Calu3 (cell line): Measurements from ENCODE around the gene SNX11. TPM values are rescaled to one million over a fixed set of nuclear protein-coding genes. Genes with fewer than 3 reads are reported as not detected.

ENCODE experiments used
- BruUV-seq: library from RNA; stranded (reverse); fragments of 400-500 nt; replicated peaks from 2 replicates; lab custom pipeline; 2021; lab: Mats Ljungman, UMichigan
- CTCF ChIA-PET: fragments of 300-600 bp; sonication (Branson Sonifier 250); formaldehyde crosslinking; loops from one replicate; lab custom pipeline; 2022; ENCODE audit warnings: antibody characterized with exemption; lab: Charles Lee
- DNase-seq: peaks from one replicate; pipeline ENCODE4 v3.0.0; 2022
- H3K27ac Mint-ChIP-seq: one replicate; pipeline ENCODE4 v1.8.0; 2022; ENCODE audit warnings: mixed read lengths; ENCODE audit not compliant: unreplicated experiment
- H3K27me3 Mint-ChIP-seq: one replicate; pipeline ENCODE4 v1.8.0; 2022; ENCODE audit warnings: mixed read lengths; ENCODE audit not compliant: unreplicated experiment
- H3K36me3 Mint-ChIP-seq: one replicate; pipeline ENCODE4 v1.8.0; 2022; ENCODE audit warnings: mild to moderate bottlenecking, moderate library complexity, mixed read lengths; ENCODE audit not compliant: insufficient read depth, unreplicated experiment
- H3K4me1 Mint-ChIP-seq: one replicate; pipeline ENCODE4 v1.8.0; 2022; ENCODE audit warnings: mild to moderate bottlenecking, low read depth, mixed read lengths; ENCODE audit not compliant: unreplicated experiment
- H3K4me3 Mint-ChIP-seq: one replicate; pipeline ENCODE4 v1.8.0; 2022; ENCODE audit warnings: mild to moderate bottlenecking, low read depth, moderate library complexity, mixed read lengths; ENCODE audit not compliant: unreplicated experiment
- H3K9me3 Mint-ChIP-seq: one replicate; pipeline ENCODE4 v1.8.0; 2022; ENCODE audit warnings: low read depth, mixed read lengths; ENCODE audit not compliant: unreplicated experiment
- intact Hi-C: fragments of 100-400 bp; cut with micrococcal nuclease; formaldehyde crosslinking; loops from one replicate; pipeline ENCODE4 v1.10.0; 2022; ENCODE audit not compliant: unreplicated experiment
- total RNA-seq: library from RNA; stranded (reverse); gene quantifications from 2 replicates; pipeline ENCODE4 v1.2.3, GENCODE V29; 2022
- TF ChIP-seq, protein P1 (sequence below): fragments of 200-600 bp; IDR thresholded peaks from one replicate; pipeline ENCODE4 v1.8.0; 2022; ENCODE audit warnings: antibody characterized with exemption; ENCODE audit not compliant: unreplicated experiment

SNX11 gene
- total RNA-seq, 1 experiment from 2014 or later: 29.4 TPM

DNA sequence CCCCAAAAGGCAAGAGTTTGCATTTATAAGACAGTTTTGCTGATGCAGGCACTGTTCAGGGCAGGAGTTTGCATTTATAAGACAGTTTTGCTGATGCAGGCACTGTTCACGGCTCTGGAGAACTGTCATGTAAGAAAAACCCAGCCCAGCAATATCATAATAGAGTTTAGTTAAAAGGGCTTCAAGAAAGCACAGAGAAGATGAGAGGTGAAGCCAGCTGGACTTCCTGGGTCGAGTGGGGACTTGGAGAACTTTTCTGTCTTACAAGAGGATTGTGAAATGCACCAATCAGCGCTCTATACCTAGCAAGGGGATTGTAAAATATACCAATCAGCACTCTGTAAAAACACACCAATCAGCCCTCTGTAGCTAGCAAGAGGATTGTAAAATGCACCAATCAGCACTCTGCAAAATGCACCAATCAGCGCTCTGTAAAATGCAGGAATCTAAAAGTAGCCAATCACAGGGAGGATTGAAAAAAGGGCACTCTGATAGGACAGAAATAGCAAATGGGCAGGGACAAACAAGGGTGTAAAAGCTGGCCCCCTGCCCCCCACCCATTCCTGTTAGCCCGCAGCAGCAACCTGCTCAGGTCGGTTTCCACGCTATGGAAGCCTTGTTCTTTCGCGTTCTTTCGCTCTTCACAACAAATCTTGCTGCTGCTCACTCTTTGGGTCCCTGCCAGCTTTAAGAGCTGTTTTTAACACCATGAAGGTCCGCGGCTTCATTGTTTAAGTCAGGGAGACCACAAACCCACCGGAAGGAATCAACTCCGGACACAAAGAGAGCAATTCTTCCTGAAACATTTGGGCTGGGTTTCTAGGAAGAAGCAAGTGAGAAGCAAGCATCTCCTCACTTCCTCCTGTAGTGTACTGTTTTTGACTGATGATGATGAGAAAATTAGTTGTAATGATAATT lies 4.5 kb upstream of the SNX11 start:
- BruUV-seq: no TSS peak
- CTCF ChIA-PET: no interaction called here
- intact Hi-C loops: no loop called here
- H3K27me3 Mint-ChIP-seq: no peaks in the 10 kb centered on the region
- H3K36me3 Mint-ChIP-seq: peaks cover 51% of the 10 kb centered on the region
- H3K9me3 Mint-ChIP-seq: no peaks in the 10 kb centered on the region
- H3K27ac Mint-ChIP-seq: no peak overlapping the region
- TF ChIP-seq, protein P1, sequence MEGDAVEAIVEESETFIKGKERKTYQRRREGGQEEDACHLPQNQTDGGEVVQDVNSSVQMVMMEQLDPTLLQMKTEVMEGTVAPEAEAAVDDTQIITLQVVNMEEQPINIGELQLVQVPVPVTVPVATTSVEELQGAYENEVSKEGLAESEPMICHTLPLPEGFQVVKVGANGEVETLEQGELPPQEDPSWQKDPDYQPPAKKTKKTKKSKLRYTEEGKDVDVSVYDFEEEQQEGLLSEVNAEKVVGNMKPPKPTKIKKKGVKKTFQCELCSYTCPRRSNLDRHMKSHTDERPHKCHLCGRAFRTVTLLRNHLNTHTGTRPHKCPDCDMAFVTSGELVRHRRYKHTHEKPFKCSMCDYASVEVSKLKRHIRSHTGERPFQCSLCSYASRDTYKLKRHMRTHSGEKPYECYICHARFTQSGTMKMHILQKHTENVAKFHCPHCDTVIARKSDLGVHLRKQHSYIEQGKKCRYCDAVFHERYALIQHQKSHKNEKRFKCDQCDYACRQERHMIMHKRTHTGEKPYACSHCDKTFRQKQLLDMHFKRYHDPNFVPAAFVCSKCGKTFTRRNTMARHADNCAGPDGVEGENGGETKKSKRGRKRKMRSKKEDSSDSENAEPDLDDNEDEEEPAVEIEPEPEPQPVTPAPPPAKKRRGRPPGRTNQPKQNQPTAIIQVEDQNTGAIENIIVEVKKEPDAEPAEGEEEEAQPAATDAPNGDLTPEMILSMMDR: no peak
- H3K4me1 Mint-ChIP-seq: peaks cover 36% of the 10 kb centered on the region
- H3K4me3 Mint-ChIP-seq: peak overlapping the region; percentile 87
- no peak for DNase-seq

DNA sequence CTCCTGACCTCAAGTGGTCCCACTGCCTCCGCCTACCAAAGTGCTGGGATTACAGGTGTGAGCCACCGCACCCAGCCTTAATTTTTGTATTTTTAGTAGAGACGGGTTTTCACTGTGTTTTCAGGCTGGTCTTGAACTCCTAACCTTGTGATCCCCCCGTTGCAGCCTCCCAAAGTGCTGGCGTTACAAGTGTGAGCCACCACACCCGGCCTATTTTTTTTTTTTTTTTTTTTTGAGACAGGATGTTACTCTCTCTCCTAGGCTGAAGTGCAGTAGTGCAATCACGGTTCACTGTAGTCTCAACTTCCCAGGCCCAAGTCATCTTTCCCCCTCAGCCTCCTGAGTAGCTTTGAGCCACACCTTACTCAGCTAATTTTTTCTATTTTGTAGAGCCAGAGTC lies 3.1 kb upstream of the SNX11 start:
- no peak for DNase-seq
- H3K9me3 Mint-ChIP-seq: no peaks in the 10 kb centered on the region
- no TSS peak for BruUV-seq
- H3K4me3 Mint-ChIP-seq: no peak overlapping the region
- TF ChIP-seq, protein P1: no peak
- intact Hi-C loops: no loop called here
- H3K36me3 Mint-ChIP-seq: peaks cover 61% of the 10 kb centered on the region
- H3K27me3 Mint-ChIP-seq: no peaks in the 10 kb centered on the region
- no peak overlapping the region for H3K27ac Mint-ChIP-seq
- CTCF ChIA-PET: no interaction called here
- H3K4me1 Mint-ChIP-seq: peaks cover 32% of the 10 kb centered on the region

DNA sequence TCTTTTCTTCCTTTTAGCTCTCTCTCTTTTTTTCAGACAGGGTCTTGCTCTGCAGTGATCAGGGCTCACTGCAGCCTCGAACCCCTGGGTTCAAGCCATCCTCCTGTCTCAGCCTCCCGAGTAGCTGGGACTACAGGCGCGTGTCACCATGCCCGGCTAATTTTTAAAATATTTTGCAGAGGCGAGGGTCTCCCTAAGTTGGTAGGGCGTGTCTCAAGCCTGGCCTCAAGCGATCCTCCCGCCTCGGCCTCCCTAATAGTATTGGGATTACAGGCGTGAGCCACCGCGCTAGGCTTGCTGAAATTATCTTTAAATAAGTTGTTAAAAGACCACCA lies 797 bp upstream of the SNX11 start:
- no peak for DNase-seq
- Mint-ChIP-seq H3K9me3 (no peaks in the 10 kb centered on the region), H3K4me3 (peak overlapping the region; percentile 95), H3K27me3 (no peaks in the 10 kb centered on the region), H3K36me3 (peaks cover 43% of the 10 kb centered on the region), H3K4me1 (peaks cover 31% of the 10 kb centered on the region), H3K27ac (peak overlapping the region; percentile 91)
- intact Hi-C loops: loop anchor here (5.0 kb wide), 1 partner anchor 59 kb away; the partner anchor contains the start of gene NFE2L1
- CTCF ChIA-PET: interaction anchor here (0.8 to 1.2 kb wide), 3 partner anchors 54 to 89 kb away, joined by 3 to 4 read pairs (median 3); no protein-coding TSS in a partner anchor
- BruUV-seq: no TSS peak
- TF ChIP-seq, protein P1: no peak

DNA sequence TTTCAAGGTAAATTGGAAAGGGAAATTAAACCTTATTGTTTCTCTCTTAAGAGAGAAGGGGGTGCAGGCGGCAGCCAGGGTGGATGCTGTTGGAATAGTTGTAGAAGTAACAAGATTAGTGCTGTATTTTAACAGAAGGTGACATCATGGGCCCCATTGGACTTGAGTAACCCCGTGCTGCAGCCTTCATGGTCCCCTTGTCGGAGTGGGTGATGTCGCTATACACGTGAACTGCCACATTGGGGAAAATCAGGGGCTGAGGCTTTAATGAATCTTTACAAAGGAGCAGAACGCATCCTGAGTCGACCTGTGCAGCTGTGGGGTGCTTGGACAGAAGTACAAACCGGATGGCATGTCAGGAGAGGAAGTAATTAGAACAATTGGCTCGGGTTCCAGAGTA lies 3.2 kb downstream of the SNX11 start:
- intact Hi-C loops: no loop called here
- DNase-seq: no peak
- Mint-ChIP-seq H3K27me3 (no peaks in the 10 kb centered on the region), H3K9me3 (no peaks in the 10 kb centered on the region), H3K4me3 (no peak overlapping the region), H3K4me1 (peaks cover 31% of the 10 kb centered on the region), H3K27ac (no peak overlapping the region), H3K36me3 (peaks cover 38% of the 10 kb centered on the region)
- BruUV-seq: no TSS peak
- CTCF ChIA-PET: no interaction called here
- TF ChIP-seq, protein P1: no peak
